ENCODE results near the gene AKAP1. TPM values are rescaled to one million over a fixed set of nuclear protein-coding genes. Genes with fewer than 3 reads are reported as not detected.

Gene AKAP1
- total RNA-seq, 1 experiment from 2014 or later, result 56.1 TPM

DNA sequence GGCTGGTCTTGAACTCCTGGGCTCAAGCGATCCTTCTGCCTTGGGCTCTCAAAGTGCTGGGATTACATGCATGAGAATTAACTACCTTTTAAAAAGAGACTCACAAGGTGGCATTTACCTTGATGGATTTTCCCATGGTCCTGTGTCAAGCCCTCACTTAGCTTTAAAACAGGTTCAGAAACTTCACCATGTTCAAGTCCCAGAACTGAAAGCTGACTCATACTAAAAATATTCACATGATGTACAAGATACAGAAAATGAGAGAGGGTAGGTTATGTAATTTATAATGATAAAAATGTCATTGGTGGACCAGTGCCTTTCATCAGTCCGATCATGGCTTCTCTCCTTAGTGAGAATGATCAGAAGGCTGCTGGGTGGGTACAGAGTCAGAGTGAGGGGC is 4.3 kb upstream of the AKAP1 start:
- no peak overlapping the region for H3K9ac ChIP-seq (ENCODE audit: low read length)

GRCh38 chr17:57082441-57082840 is 2.6 kb upstream of the AKAP1 start:
- Histone ChIP-seq H3K9me3 (ENCODE audit: low read length) (no peaks in the 10 kb centered on the region), H3K79me2 (ENCODE audit: low read length) (peaks cover 23% of the 10 kb centered on the region), H3K27me3 (ENCODE audit: low read length) (no peaks in the 10 kb centered on the region), H3K9me2 (replicated peaks; ENCODE audit: insufficient read depth, low read length) (no peaks in the 10 kb centered on the region), H2AFZ (ENCODE audit: low read length) (no peak overlapping the region), H3K4me3 (ENCODE audit: low read length) (no peak overlapping the region), H3K27ac (ENCODE audit: low read length) (no peak overlapping the region), H3K4me2 (ENCODE audit: low read depth, low read length, poor library complexity, severe bottlenecking) (no peak overlapping the region), H3K4me1 (ENCODE audit: low read length) (peaks cover 25% of the 10 kb centered on the region), H3K36me3 (ENCODE audit: insufficient read depth, low read length) (no peaks in the 10 kb centered on the region), H3K9ac (ENCODE audit: low read length) (no peak overlapping the region), H4K20me1 (ENCODE audit: insufficient read depth, low read depth, low read length) (peaks cover 17% of the 10 kb centered on the region)
- no peak for DNase-seq

More for the DNA sequence above, 4.3 kb upstream of the AKAP1 start:
- Histone ChIP-seq H3K9me3 (ENCODE audit: low read length) (no peaks in the 10 kb centered on the region), H3K4me1 (ENCODE audit: low read length) (peaks cover 25% of the 10 kb centered on the region), H3K4me2 (ENCODE audit: low read depth, low read length, poor library complexity, severe bottlenecking) (no peak overlapping the region), H3K27me3 (ENCODE audit: low read length) (no peaks in the 10 kb centered on the region), H3K4me3 (ENCODE audit: low read length) (no peak overlapping the region), H2AFZ (ENCODE audit: low read length) (no peak overlapping the region), H3K79me2 (ENCODE audit: low read length) (peaks cover 5% of the 10 kb centered on the region), H3K27ac (ENCODE audit: low read length) (no peak overlapping the region), H4K20me1 (ENCODE audit: insufficient read depth, low read depth, low read length) (no peaks in the 10 kb centered on the region), H3K36me3 (ENCODE audit: insufficient read depth, low read length) (no peaks in the 10 kb centered on the region), H3K9me2 (replicated peaks; ENCODE audit: insufficient read depth, low read length) (no peaks in the 10 kb centered on the region)
- DNase-seq, result no peak

DNA sequence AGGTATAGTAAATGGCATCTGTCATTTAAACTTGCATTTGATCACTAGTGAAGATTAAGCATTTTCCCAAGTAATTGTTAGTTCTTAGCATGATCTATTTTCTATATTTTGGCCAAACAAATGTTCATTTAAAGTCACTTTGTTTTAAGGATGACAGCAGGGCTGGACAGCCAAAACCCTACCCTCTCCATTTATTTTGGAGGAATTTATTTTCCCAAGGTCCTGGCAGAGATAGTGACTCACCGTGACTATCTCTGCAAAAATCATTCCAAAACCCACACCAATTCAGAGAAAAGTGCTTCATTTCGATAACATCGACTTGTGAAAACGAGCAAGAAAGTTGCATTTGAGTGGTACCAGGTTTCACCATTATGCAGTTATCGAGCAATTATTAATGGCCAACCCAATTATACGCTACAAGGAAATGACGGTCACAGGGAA is 665 bp upstream of the AKAP1 start:
- no peaks in the 10 kb centered on the region for H3K9me3 ChIP-seq (ENCODE audit: low read length)
- peak overlapping the region; percentile 43 for H3K27ac ChIP-seq (ENCODE audit: low read length)
- H4K20me1 ChIP-seq (ENCODE audit: insufficient read depth, low read depth, low read length), result peaks cover 33% of the 10 kb centered on the region
- H3K9me2 ChIP-seq (replicated peaks; ENCODE audit: insufficient read depth, low read length), result no peaks in the 10 kb centered on the region
- no peaks in the 10 kb centered on the region for H3K36me3 ChIP-seq (ENCODE audit: insufficient read depth, low read length)
- H2AFZ ChIP-seq (ENCODE audit: low read length), result peak overlapping the region; percentile 96
- DNase-seq, result no peak
- peaks cover 37% of the 10 kb centered on the region for H3K4me1 ChIP-seq (ENCODE audit: low read length)
- peak overlapping the region; percentile 89 for H3K9ac ChIP-seq (ENCODE audit: low read length)
- H3K4me3 ChIP-seq (ENCODE audit: low read length), result peak overlapping the region; percentile 78
- no peaks in the 10 kb centered on the region for H3K27me3 ChIP-seq (ENCODE audit: low read length)
- peaks cover 42% of the 10 kb centered on the region for H3K79me2 ChIP-seq (ENCODE audit: low read length)
- H3K4me2 ChIP-seq (ENCODE audit: low read depth, low read length, poor library complexity, severe bottlenecking), result peak overlapping the region; percentile 99

DNA sequence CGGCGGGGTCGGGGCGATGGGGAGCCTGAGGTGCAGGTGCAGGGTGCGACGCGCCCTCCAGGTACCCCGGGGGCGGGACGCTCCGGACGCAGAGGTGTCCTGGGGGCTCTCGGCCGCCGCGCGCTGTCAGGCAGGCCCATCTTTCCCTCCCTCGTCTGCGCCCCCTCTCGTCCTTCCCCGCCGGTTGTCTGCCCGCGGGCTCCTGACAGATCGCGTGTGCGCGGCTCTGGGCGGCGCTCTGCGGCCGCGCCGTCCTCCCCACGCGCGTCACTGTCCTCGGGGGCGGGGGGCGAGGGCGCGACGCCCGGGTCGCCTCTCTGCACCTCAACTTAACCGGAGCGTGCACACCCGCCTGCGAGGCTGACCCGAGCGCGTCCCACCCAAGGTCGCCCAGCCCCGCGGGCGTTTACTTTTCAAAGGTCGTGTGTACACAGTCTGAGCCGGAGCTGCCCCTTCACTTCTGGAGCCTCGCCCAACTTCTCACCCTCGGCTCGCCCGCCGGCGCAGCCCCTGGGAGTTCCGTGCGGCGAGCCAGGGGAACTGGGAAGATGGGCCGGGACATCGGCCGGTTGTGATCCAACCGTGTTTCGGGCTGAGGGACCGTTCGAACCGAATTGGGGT is 512 bp downstream of the AKAP1 start:
- no peaks in the 10 kb centered on the region for H3K27me3 ChIP-seq (ENCODE audit: low read length)
- DNase-seq, result peak; percentile 70
- no peaks in the 10 kb centered on the region for H3K9me3 ChIP-seq (ENCODE audit: low read length)
- no peaks in the 10 kb centered on the region for H3K36me3 ChIP-seq (ENCODE audit: insufficient read depth, low read length)
- peak overlapping the region; percentile 80; the same call in 1 of the 2 replicates for H2AFZ ChIP-seq (ENCODE audit: low read length)
- H3K27ac ChIP-seq (ENCODE audit: low read length), result peak overlapping the region; percentile 63
- peaks cover 39% of the 10 kb centered on the region for H4K20me1 ChIP-seq (ENCODE audit: insufficient read depth, low read depth, low read length)
- H3K9me2 ChIP-seq (replicated peaks; ENCODE audit: insufficient read depth, low read length), result no peaks in the 10 kb centered on the region
- peaks cover 54% of the 10 kb centered on the region for H3K79me2 ChIP-seq (ENCODE audit: low read length)
- peak overlapping the region; percentile 93 for H3K4me2 ChIP-seq (ENCODE audit: low read depth, low read length, poor library complexity, severe bottlenecking)
- peaks cover 49% of the 10 kb centered on the region for H3K4me1 ChIP-seq (ENCODE audit: low read length)
- H3K4me3 ChIP-seq (ENCODE audit: low read length), result peak overlapping the region; percentile 83
- H3K9ac ChIP-seq (ENCODE audit: low read length), result peak overlapping the region; percentile 92

DNA sequence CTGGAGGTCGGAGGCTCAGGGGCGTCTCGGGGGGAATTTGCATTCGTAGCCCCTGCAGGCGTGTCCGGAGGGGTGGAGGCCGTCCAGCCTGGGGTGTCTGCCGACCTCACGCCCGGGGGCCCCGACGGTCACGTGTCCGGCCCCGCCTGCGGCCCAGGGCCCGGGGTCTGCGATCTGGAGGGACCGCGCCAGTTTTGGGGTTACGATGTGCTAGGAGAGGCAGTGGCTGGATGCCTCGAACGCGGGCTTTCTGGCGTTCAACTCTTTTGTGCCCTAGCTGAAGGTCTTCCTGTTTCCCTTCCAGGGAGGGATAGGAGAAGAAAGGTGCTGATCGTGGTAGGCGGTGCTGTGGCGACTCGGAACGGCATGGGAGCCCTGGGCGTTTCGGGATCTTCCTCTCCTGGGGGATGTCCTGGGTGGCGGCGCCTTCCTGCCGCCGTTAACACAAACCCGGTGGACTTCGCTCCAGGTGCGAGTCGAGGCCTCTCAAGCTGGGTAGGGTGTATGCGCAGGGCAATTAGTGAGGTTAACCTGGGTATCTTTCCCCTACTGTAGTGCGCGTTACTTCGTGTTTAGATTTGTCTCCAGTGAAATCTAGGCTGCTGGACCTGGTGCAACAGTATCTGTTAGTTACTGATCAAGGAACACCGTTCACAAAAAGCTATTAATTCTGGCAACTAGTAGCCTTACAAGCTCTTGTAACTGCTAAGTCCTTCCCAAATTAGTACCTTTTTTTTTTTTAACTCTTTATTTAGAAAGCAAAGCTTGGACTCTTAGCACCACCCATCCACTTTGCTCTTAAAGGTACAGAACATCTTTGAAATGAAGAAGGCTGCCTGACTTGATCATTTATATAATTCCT is 1.3 kb downstream of the AKAP1 start:
- peak; percentile 60 for DNase-seq
- H2AFZ ChIP-seq (ENCODE audit: low read length), result peak overlapping the region; percentile 80; the same call in 1 of the 2 replicates

GRCh38 chr17:57088298-57088697 is 3.3 kb downstream of the AKAP1 start:
- Histone ChIP-seq H3K27ac (ENCODE audit: low read length) (peak overlapping the region; percentile 2; the same call in 1 of the 2 replicates), H3K4me1 (ENCODE audit: low read length) (peaks cover 59% of the 10 kb centered on the region), H3K27me3 (ENCODE audit: low read length) (no peaks in the 10 kb centered on the region), H3K9ac (ENCODE audit: low read length) (peak overlapping the region; percentile 92; the same call in 1 of the 2 replicates), H3K9me2 (replicated peaks; ENCODE audit: insufficient read depth, low read length) (no peaks in the 10 kb centered on the region), H3K4me3 (ENCODE audit: low read length) (no peak overlapping the region), H3K79me2 (ENCODE audit: low read length) (peaks cover 81% of the 10 kb centered on the region), H3K4me2 (ENCODE audit: low read depth, low read length, poor library complexity, severe bottlenecking) (peak overlapping the region; percentile 93), H3K36me3 (ENCODE audit: insufficient read depth, low read length) (no peaks in the 10 kb centered on the region), H2AFZ (ENCODE audit: low read length) (no peak overlapping the region), H4K20me1 (ENCODE audit: insufficient read depth, low read depth, low read length) (peaks cover 53% of the 10 kb centered on the region), H3K9me3 (ENCODE audit: low read length) (no peaks in the 10 kb centered on the region)
- DNase-seq, result no peak

More for the DNA sequence above, 1.3 kb downstream of the AKAP1 start:
- peak overlapping the region; percentile 63 for H3K27ac ChIP-seq (ENCODE audit: low read length)
- peak overlapping the region; percentile 93 for H3K4me2 ChIP-seq (ENCODE audit: low read depth, low read length, poor library complexity, severe bottlenecking)
- no peaks in the 10 kb centered on the region for H3K9me3 ChIP-seq (ENCODE audit: low read length)
- H3K79me2 ChIP-seq (ENCODE audit: low read length), result peaks cover 61% of the 10 kb centered on the region
- no peaks in the 10 kb centered on the region for H3K36me3 ChIP-seq (ENCODE audit: insufficient read depth, low read length)
- peak overlapping the region; percentile 83 for H3K4me3 ChIP-seq (ENCODE audit: low read length)
- H3K27me3 ChIP-seq (ENCODE audit: low read length), result no peaks in the 10 kb centered on the region
- peaks cover 39% of the 10 kb centered on the region for H4K20me1 ChIP-seq (ENCODE audit: insufficient read depth, low read depth, low read length)
- peak overlapping the region; percentile 92 for H3K9ac ChIP-seq (ENCODE audit: low read length)
- H3K4me1 ChIP-seq (ENCODE audit: low read length), result peaks cover 56% of the 10 kb centered on the region
- H3K9me2 ChIP-seq (replicated peaks; ENCODE audit: insufficient read depth, low read length), result no peaks in the 10 kb centered on the region

GRCh38 chr17:57089391-57089790 is 4.3 kb downstream of the AKAP1 start:
- Histone ChIP-seq H3K9ac (ENCODE audit: low read length) (no peak overlapping the region), H3K79me2 (ENCODE audit: low read length) (peaks cover 92% of the 10 kb centered on the region), H3K9me2 (replicated peaks; ENCODE audit: insufficient read depth, low read length) (no peaks in the 10 kb centered on the region), H3K36me3 (ENCODE audit: insufficient read depth, low read length) (no peaks in the 10 kb centered on the region), H2AFZ (ENCODE audit: low read length) (no peak overlapping the region), H4K20me1 (ENCODE audit: insufficient read depth, low read depth, low read length) (peaks cover 59% of the 10 kb centered on the region), H3K4me3 (ENCODE audit: low read length) (no peak overlapping the region), H3K4me1 (ENCODE audit: low read length) (peaks cover 55% of the 10 kb centered on the region), H3K4me2 (ENCODE audit: low read depth, low read length, poor library complexity, severe bottlenecking) (no peak overlapping the region), H3K27me3 (ENCODE audit: low read length) (no peaks in the 10 kb centered on the region), H3K27ac (ENCODE audit: low read length) (no peak overlapping the region), H3K9me3 (ENCODE audit: low read length) (no peaks in the 10 kb centered on the region)
- no peak for DNase-seq

GRCh38 chr17:57090560-57091185 is 5.6 kb downstream of the AKAP1 start:
- Histone ChIP-seq H2AFZ (ENCODE audit: low read length) (no peak overlapping the region), H3K9me3 (ENCODE audit: low read length) (no peaks in the 10 kb centered on the region), H3K27me3 (ENCODE audit: low read length) (no peaks in the 10 kb centered on the region), H3K9ac (ENCODE audit: low read length) (no peak overlapping the region), H3K9me2 (replicated peaks; ENCODE audit: insufficient read depth, low read length) (no peaks in the 10 kb centered on the region), H3K36me3 (ENCODE audit: insufficient read depth, low read length) (no peaks in the 10 kb centered on the region), H3K27ac (ENCODE audit: low read length) (no peak overlapping the region), H4K20me1 (ENCODE audit: insufficient read depth, low read depth, low read length) (peaks cover 63% of the 10 kb centered on the region), H3K4me1 (ENCODE audit: low read length) (peaks cover 55% of the 10 kb centered on the region), H3K79me2 (ENCODE audit: low read length) (peaks cover 100% of the 10 kb centered on the region), H3K4me3 (ENCODE audit: low read length) (no peak overlapping the region), H3K4me2 (ENCODE audit: low read depth, low read length, poor library complexity, severe bottlenecking) (no peak overlapping the region)
- DNase-seq, result no peak
